Lower leg skin (tissue), 3 donors: ENCODE measurements around the gene SASH1.

Source experiments
- POLR2A ChIP-seq, 2 donors: fragments of 450-650 bp; IDR thresholded peaks; one replicate each; pipeline ENCODE4 v1.6.1; 2016 to 2017; ENCODE audit warnings: antibody characterized with exemption in 2 of 2, mild to moderate bottlenecking in 1 of 2, moderate library complexity in 1 of 2
- TF ChIP-seq, protein P1 (sequence below), 3 donors: fragments of 450-650 bp; IDR thresholded peaks; one replicate each; pipeline ENCODE4 v1.5.1; 2016; ENCODE audit warnings: antibody characterized with exemption in 3 of 3, mild to moderate bottlenecking in 3 of 3, moderate library complexity in 2 of 3

- TF ChIP-seq, protein P1, sequence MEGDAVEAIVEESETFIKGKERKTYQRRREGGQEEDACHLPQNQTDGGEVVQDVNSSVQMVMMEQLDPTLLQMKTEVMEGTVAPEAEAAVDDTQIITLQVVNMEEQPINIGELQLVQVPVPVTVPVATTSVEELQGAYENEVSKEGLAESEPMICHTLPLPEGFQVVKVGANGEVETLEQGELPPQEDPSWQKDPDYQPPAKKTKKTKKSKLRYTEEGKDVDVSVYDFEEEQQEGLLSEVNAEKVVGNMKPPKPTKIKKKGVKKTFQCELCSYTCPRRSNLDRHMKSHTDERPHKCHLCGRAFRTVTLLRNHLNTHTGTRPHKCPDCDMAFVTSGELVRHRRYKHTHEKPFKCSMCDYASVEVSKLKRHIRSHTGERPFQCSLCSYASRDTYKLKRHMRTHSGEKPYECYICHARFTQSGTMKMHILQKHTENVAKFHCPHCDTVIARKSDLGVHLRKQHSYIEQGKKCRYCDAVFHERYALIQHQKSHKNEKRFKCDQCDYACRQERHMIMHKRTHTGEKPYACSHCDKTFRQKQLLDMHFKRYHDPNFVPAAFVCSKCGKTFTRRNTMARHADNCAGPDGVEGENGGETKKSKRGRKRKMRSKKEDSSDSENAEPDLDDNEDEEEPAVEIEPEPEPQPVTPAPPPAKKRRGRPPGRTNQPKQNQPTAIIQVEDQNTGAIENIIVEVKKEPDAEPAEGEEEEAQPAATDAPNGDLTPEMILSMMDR (IDR thresholded peaks at IDR 0.05) = no peak
- TF ChIP-seq POLR2A (IDR thresholded peaks at IDR 0.05) = no peak
These were observed 251.2 kb downstream of the SASH1 start for GRCh38 chr6:148593813-148594170.
